Activated T-cell treated with anti-CD3 and anti-CD28 coated beads for 24 hours (primary cell): ENCODE measurements around the gene RYR1.
"Not testable (repeated sequence)": the region's sequence is repeated elsewhere in the genome, so short reads cannot be mapped to it uniquely, and the experiment has no call there.

Source experiments
- DNase-seq: peaks from one replicate; pipeline ENCODE4 v3.0.0-alpha.2; 2020; ENCODE audit warnings: low read depth

Gene RYR1

GRCh38 chr19:38616265-38616664 is 182.8 kb downstream of the RYR1 start:
- no peak for DNase-seq

- DNase-seq: peak; percentile 15
Observed at GRCh38 chr19:38617283-38617763, 183.8 kb downstream of the RYR1 start.

- peak; percentile 64 for DNase-seq
Observed at GRCh38 chr19:38617764-38618589, 184.5 kb downstream of the RYR1 start, which contains the start of gene MAP4K1. TSS of gene MAP4K1 (minus strand) at chr19:38617953. CDS start at chr19:38617895, 58 bp downstream.

GRCh38 chr19:38618590-38619360 is 185.3 kb downstream of the RYR1 start, which contains the start of gene EIF3K:
TSS of gene EIF3K (plus strand) at chr19:38619188. CDS start at chr19:38619269, 81 bp downstream.
- peak; percentile 99 for DNase-seq

GRCh38 chr19:38619361-38620174 is 186.1 kb downstream of the RYR1 start:
- DNase-seq: no peak

- DNase-seq: no peak
Observed at GRCh38 chr19:38624822-38625221, 191.3 kb downstream of the RYR1 start.

- no peak for DNase-seq
Observed at GRCh38 chr19:38626401-38626800, 192.9 kb downstream of the RYR1 start.

GRCh38 chr19:38629568-38629967 is 196.1 kb downstream of the RYR1 start:
- no peak for DNase-seq

GRCh38 chr19:38631301-38631700 is 197.8 kb downstream of the RYR1 start:
- DNase-seq: not testable (repeated sequence)

- DNase-seq: not testable (repeated sequence)
Observed at GRCh38 chr19:38631811-38632475, 198.5 kb downstream of the RYR1 start.

- no peak for DNase-seq
Observed at GRCh38 chr19:38632476-38633213, 199.2 kb downstream of the RYR1 start.

GRCh38 chr19:38634757-38635482 is 201.4 kb downstream of the RYR1 start:
- peak; percentile 59 for DNase-seq

- DNase-seq: no peak
Observed at GRCh38 chr19:38635483-38636399, 202.2 kb downstream of the RYR1 start.
